ENCODE results near the gene PIGR. TPM values are rescaled to one million over a fixed set of nuclear protein-coding genes. Genes with fewer than 3 reads are reported as not detected.
A peak's percentile ranks its signal among the peaks of the same experiment; 100 is the strongest.

Gene PIGR
- total RNA-seq, 1 donor from 2014 or later: 813 TPM

- H3K36me3 ChIP-seq: no peaks in the 10 kb centered on the region
- H3K4me1 ChIP-seq: peaks cover 23% of the 10 kb centered on the region
- no peaks in the 10 kb centered on the region for H3K9me3 ChIP-seq
- ATAC-seq: peak; percentile 92 to 93
- TF ChIP-seq CTCF (IDR thresholded peaks at IDR 0.05): no peak
- H3K27me3 ChIP-seq (ENCODE audit: low read depth): no peaks in the 10 kb centered on the region
- peak overlapping the region; percentile 55 for H3K4me3 ChIP-seq
- intact Hi-C loops (cut with DNase I): no loop called here
- peak; percentile 91 for DNase-seq
- peak overlapping the region; percentile 75 for H3K27ac ChIP-seq
Measured at GRCh38 chr1:206909161-206909882, 36.9 kb downstream of the PIGR start.

- Histone ChIP-seq H3K4me3 (no peak overlapping the region), H3K36me3 (no peaks in the 10 kb centered on the region), H3K4me1 (peaks cover 23% of the 10 kb centered on the region), H3K9me3 (no peaks in the 10 kb centered on the region), H3K27ac (no peak overlapping the region), H3K27me3 (ENCODE audit: low read depth) (no peaks in the 10 kb centered on the region)
- ATAC-seq: no peak
- no peak for DNase-seq
- no peak for TF ChIP-seq CTCF (IDR thresholded peaks at IDR 0.05)
- intact Hi-C loops (cut with DNase I): no loop called here
Measured at GRCh38 chr1:206908038-206908437, 38.2 kb downstream of the PIGR start.

GRCh38 chr1:206907304-206907991 lies 38.8 kb downstream of the PIGR start:
- Histone ChIP-seq H3K36me3 (no peaks in the 10 kb centered on the region), H3K9me3 (no peaks in the 10 kb centered on the region), H3K4me3 (no peak overlapping the region), H3K27ac (no peak overlapping the region), H3K4me1 (peaks cover 22% of the 10 kb centered on the region), H3K27me3 (ENCODE audit: low read depth) (no peaks in the 10 kb centered on the region)
- intact Hi-C loops (cut with DNase I): no loop called here
- DNase-seq (no peak), ATAC-seq (no peak)
- no peak for TF ChIP-seq CTCF (IDR thresholded peaks at IDR 0.05)

- intact Hi-C loops (cut with DNase I): no loop called here
- Histone ChIP-seq H3K4me3 (no peak overlapping the region), H3K27ac (no peak overlapping the region), H3K4me1 (peaks cover 17% of the 10 kb centered on the region), H3K36me3 (no peaks in the 10 kb centered on the region), H3K27me3 (ENCODE audit: low read depth) (no peaks in the 10 kb centered on the region), H3K9me3 (no peaks in the 10 kb centered on the region)
- no peak for TF ChIP-seq CTCF (IDR thresholded peaks at IDR 0.05)
- DNase-seq: no peak
- no peak for ATAC-seq
Measured at GRCh38 chr1:206905295-206906164, 40.7 kb downstream of the PIGR start.

- intact Hi-C loops (cut with DNase I): no loop called here
- H3K4me3 ChIP-seq: no peak overlapping the region
- H3K9me3 ChIP-seq: no peaks in the 10 kb centered on the region
- no peak overlapping the region for H3K27ac ChIP-seq
- H3K36me3 ChIP-seq: no peaks in the 10 kb centered on the region
- no peak for TF ChIP-seq CTCF (IDR thresholded peaks at IDR 0.05)
- H3K27me3 ChIP-seq (ENCODE audit: low read depth): no peaks in the 10 kb centered on the region
- H3K4me1 ChIP-seq: peaks cover 8% of the 10 kb centered on the region
- no peak for DNase-seq
- no peak for ATAC-seq
Measured at GRCh38 chr1:206904423-206905142, 41.7 kb downstream of the PIGR start.

Data from lower lobe of right lung (tissue), 2 donors.